H54 (cell line): Measurements from ENCODE around the gene SMURF2.
"Not testable (repeated sequence)": the region's sequence is repeated elsewhere in the genome, so short reads cannot be mapped to it uniquely, and the experiment has no call there.

Source experiments
- DNase-seq: peaks from one replicate; pipeline ENCODE4 v3.0.0; 2011; ENCODE audit warnings: low spot score, mixed read lengths; ENCODE audit not compliant: insufficient read length
- FAIRE-seq: peaks from 3 replicates; lab custom pipeline; 2011; peaks lifted over from hg19 to GRCh38; lab: Jason Lieb, UNC
- POLR2A ChIP-seq: IDR thresholded peaks from 2 replicates; pipeline ENCODE4 v1.6.1; 2011; ENCODE audit warnings: low read depth, mild to moderate bottlenecking, low read length

The SMURF2 gene

GRCh38 chr17:64682261-64683181 lies 20.4 kb upstream of the SMURF2 start:
- no peak for FAIRE-seq
- DNase-seq: no peak
- TF ChIP-seq POLR2A: no peak

- TF ChIP-seq POLR2A: 0 out of 2 replicates have a peak, but pooled peaks have one; percentile 20
- DNase-seq: peak; percentile 59
- FAIRE-seq: peak; percentile 86
Measured at GRCh38 chr17:64679710-64680216, 17.7 kb upstream of the SMURF2 start.

DNA sequence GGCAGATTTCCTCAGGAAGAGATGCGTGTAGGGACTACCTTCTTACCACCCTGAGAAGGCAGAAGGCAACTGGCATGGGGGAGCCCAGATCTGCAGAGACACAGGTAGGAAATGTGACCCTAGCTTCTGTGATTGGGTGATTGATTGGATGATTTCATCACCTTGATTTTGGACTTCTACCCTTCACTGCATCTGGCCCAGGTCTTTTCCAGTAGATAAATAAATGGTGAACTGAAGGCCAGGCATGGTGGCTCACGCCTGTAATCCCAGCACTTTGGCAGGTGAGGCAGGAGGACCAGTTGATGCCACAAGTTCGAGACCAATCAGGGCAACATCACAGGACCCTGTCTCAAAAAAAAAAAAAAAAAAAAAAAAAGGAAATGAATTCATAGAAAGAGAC lies 14.7 kb upstream of the SMURF2 start:
- no peak for FAIRE-seq
- no peak for TF ChIP-seq POLR2A
- no peak for DNase-seq

DNA sequence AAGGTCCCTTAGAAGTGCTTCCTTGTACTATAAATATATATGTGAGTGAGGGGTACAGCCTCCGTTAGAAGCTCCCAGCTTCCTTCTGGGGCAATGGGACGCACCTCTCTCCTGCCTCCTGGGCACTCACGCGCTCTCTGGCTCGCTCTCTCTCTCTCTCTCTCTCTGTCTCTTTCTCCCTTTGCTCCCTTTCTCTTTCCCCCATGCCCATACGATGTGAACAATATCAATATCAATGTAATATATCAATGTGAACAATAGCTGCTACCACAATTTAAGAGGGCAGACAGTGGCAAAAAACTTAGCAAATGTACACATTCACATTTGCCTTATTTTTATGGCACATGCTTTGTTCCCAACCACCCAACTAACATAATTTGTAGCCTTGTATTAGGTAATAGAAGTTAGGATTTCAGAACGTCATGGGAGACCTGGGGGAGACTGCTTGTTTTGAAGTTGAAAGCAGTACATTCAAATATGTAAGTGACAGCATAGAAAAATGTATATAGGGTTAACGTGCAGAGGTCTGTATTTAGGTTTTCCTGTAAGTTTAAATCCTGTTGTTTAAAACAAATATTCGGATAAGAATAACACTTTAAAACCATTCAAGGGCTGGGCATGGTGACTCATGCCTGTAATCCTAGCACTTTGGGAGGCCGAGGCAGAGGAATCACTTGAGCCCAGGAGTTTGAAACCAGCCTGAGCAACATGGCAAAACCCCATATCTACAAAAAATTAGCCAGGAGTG lies 8.9 kb upstream of the SMURF2 start:
- DNase-seq: not testable (repeated sequence)
- peak; percentile 74 for FAIRE-seq

DNA sequence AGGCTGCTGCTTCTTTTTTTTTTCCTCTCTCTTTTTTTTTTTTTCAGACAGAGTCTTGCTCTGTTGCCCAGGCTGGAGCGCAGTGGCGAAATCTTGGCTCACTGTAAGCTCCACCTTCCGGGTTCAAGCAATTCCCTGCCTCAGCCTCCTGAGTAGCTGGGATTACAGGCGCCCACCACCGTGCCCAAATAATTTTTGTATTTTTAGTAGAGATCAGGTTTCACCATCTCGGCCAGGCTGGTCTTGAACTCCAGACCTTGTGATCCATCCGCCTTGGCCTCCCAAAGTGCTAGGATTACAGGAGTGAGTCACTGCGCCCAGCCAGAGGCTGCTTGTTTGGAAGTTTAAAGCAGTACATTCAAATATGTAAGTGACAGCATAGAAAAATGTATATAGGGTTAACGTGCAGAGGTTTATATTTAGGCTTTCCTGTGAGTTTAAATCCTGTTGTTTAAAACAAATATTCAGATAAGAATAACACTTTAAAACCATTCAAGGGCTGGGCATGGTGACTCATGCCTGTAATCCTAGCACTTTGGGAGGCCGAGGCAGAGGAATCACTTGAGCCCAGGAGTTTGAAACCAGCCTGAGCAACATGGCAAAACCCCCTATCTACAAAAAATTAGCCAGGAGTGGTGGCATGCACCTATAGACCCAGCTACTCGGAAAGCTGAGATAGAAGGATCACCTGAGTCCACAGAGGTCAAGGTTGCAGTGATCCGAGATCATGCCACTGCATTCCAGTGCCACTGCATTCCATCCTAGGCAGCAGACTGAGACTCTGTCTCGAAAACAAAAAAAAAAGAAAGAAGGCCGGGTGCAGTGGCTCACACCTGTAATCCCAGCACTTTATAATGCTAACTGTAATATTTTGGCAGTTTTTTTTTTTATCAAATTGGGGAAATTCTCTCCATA lies 6.0 kb upstream of the SMURF2 start:
- FAIRE-seq: peak; percentile 83
- not testable (repeated sequence) for DNase-seq

DNA sequence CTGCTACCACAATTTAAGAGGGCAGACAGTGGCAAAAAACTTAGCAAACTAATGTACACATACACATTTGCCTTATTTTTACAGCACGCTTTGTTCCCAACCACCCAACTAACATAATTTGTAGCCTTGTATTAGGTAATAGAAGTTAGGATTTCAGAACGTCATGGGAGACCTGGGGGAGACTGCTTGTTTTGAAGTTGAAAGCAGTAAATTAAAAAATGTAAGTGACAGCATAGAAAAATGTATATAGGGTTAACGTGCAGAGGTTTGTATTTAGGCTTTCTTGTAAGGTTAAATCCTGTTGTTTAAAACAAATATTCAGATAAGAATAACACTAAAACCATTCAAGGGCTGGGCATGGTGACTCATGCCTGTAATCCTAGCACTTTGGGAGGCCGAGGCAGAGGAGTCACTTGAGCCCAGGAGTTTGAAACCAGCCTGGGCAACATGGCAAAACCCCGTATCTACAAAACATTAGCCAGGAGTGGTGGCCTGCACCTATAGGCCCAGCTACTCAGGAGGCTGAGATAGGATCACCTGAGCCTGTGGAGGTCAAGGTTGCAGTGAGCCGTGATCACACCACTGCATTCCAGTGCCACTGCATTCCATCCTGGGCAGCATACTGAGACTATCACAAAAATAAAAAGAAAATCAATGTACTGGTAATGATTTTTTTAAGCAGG lies 2.3 kb upstream of the SMURF2 start:
- FAIRE-seq, DNase-seq: not testable (repeated sequence)

DNA sequence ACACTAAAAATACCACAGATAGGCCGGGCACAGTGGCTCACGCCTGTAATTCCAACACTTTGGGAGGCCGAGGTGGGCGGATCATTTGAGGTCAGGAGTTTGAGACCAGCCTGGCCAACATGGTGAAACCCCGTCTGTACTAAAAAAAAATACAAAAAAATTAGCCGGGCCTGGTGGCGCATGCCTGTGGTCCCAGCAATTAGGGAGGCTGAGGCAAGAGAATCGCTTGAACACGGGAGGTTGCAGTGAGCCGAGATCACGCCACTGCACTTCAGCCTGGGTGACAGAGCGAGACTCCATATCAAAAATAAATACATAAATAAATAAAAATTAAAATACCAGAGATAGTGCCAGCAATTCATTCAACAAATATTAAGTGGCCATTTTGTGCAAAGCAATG lies 1.7 kb upstream of the SMURF2 start:
- DNase-seq, FAIRE-seq: not testable (repeated sequence)

GRCh38 chr17:64662774-64663367 lies 764 bp upstream of the SMURF2 start:
- DNase-seq: no peak
- TF ChIP-seq POLR2A: no peak
- FAIRE-seq: no peak

GRCh38 chr17:64661726-64661975 lies 456 bp downstream of the SMURF2 start:
- TF ChIP-seq POLR2A: no peak
- DNase-seq (no peak), FAIRE-seq (no peak)

- DNase-seq: not testable (repeated sequence)
- peak; percentile 45 for FAIRE-seq
Measured at GRCh38 chr17:64660978-64661725, 955 bp downstream of the SMURF2 start.

GRCh38 chr17:64660195-64660977 lies 1.7 kb downstream of the SMURF2 start:
- FAIRE-seq: peak; percentile 61
- DNase-seq: not testable (repeated sequence)

GRCh38 chr17:64658931-64659330 lies 3.2 kb downstream of the SMURF2 start:
- FAIRE-seq (no peak), DNase-seq (no peak)
- TF ChIP-seq POLR2A: no peak
